ENCODE data around the gene AOAH. TPM values are rescaled to one million over a fixed set of nuclear protein-coding genes. Genes with fewer than 3 reads are reported as not detected.

The AOAH gene
- total and polyA plus RNA-seq, 2 donors (not counting 3 experiments of a cell fraction or from before 2014, with no cell fraction given): not detected

- H3K9me3 ChIP-seq (replicated peaks; ENCODE audit: control insufficient read depth, insufficient read depth, low read length): no peaks in the 10 kb centered on the region
- H2AFZ ChIP-seq (ENCODE audit: low read depth, low read length): no peak overlapping the region
- CTCF ChIA-PET: interaction anchor here (1.0 to 1.1 kb wide), 2 partner anchors 14 to 21 kb away, joined by 3 read pairs; no protein-coding TSS in a partner anchor
- FAIRE-seq (no peak), DNase-seq (ENCODE audit: low read depth, low spot score) (no peak)
- POLR2A ChIA-PET: no interaction called here
- BruUV-seq (replicated peaks): no TSS peak
- H3K4me1 ChIP-seq (ENCODE audit: control insufficient read depth, extremely low read depth, insufficient read depth, low read length): no peaks in the 10 kb centered on the region
- no peak overlapping the region for H3K27ac ChIP-seq (ENCODE audit: insufficient read depth, low read depth, low read length)
- H3K9me1 ChIP-seq (replicated peaks; ENCODE audit: control insufficient read depth, extremely low read depth, insufficient read depth, low read length): no peaks in the 10 kb centered on the region
- dilution Hi-C loops (cut with MboI; ENCODE audit: extremely low pct_ligation_motif_present, low sequenced_read_pairs) (no loop called here), intact Hi-C loops (cut with micrococcal nuclease) (no loop called here)
- H3K36me3 ChIP-seq (ENCODE audit: control insufficient read depth in 2 of 2, extremely low read depth in 1 of 2, insufficient read depth in 2 of 2, low read length in 2 of 2): no peaks in the 10 kb centered on the region
- no peak overlapping the region for H3K9ac ChIP-seq (replicated peaks; ENCODE audit: extremely low read depth, insufficient read depth, low read length)
- H4K20me1 ChIP-seq (replicated peaks; ENCODE audit: control insufficient read depth, extremely low read depth, insufficient read depth, low read length): no peaks in the 10 kb centered on the region
- H3K79me2 ChIP-seq (ENCODE audit: control insufficient read depth, insufficient read depth, low read length): no peaks in the 10 kb centered on the region
- no peak overlapping the region for H3K4me3 ChIP-seq (replicated peaks in 1 of 3; ENCODE audit: insufficient read depth in 1 of 3, low read depth in 1 of 3, low read length in 3 of 3)
- TF ChIP-seq POLR2A (IDR thresholded peaks at IDR 0.05; ENCODE audit: low read depth, low read length): no peak
- no peak for TF ChIP-seq POLR2AphosphoS5 (IDR thresholded peaks at IDR 0.05; ENCODE audit: insufficient read depth, low read depth, low read length)
- no peak for TF ChIP-seq GATA2 (IDR thresholded peaks at IDR 0.05; ENCODE audit: insufficient read depth, insufficient read length, low read depth, low read length)
- no peak for TF ChIP-seq EZH2 (IDR thresholded peaks at IDR 0.05; ENCODE audit: borderline replicate concordance, low read depth, low read length, severe bottlenecking)
- no peaks in the 10 kb centered on the region for H3K27me3 ChIP-seq (ENCODE audit: control insufficient read depth in 2 of 2, insufficient read depth in 2 of 2, low read length in 2 of 2)
- H3K4me2 ChIP-seq (ENCODE audit: insufficient read depth, low read length): no peak overlapping the region
These were observed 118.8 kb downstream of the AOAH start for GRCh38 chr7:36605261-36606051.

GRCh38 chr7:36604806-36605205, 119.5 kb downstream of the AOAH start:
- dilution Hi-C loops (cut with MboI; ENCODE audit: extremely low pct_ligation_motif_present, low sequenced_read_pairs): no loop called here
- Histone ChIP-seq H3K27me3 (ENCODE audit: control insufficient read depth in 2 of 2, insufficient read depth in 2 of 2, low read length in 2 of 2) (no peaks in the 10 kb centered on the region), H3K4me1 (ENCODE audit: control insufficient read depth, extremely low read depth, insufficient read depth, low read length) (no peaks in the 10 kb centered on the region), H3K9ac (replicated peaks; ENCODE audit: extremely low read depth, insufficient read depth, low read length) (no peak overlapping the region), H3K9me3 (replicated peaks; ENCODE audit: control insufficient read depth, insufficient read depth, low read length) (no peaks in the 10 kb centered on the region), H2AFZ (ENCODE audit: low read depth, low read length) (no peak overlapping the region), H3K4me3 (replicated peaks in 1 of 3; ENCODE audit: insufficient read depth in 1 of 3, low read depth in 1 of 3, low read length in 3 of 3) (no peak overlapping the region), H3K36me3 (ENCODE audit: control insufficient read depth in 2 of 2, extremely low read depth in 1 of 2, insufficient read depth in 2 of 2, low read length in 2 of 2) (no peaks in the 10 kb centered on the region), H4K20me1 (replicated peaks; ENCODE audit: control insufficient read depth, extremely low read depth, insufficient read depth, low read length) (no peaks in the 10 kb centered on the region), H3K27ac (ENCODE audit: insufficient read depth, low read depth, low read length) (no peak overlapping the region), H3K4me2 (ENCODE audit: insufficient read depth, low read length) (no peak overlapping the region), H3K79me2 (ENCODE audit: control insufficient read depth, insufficient read depth, low read length) (no peaks in the 10 kb centered on the region), H3K9me1 (replicated peaks; ENCODE audit: control insufficient read depth, extremely low read depth, insufficient read depth, low read length) (no peaks in the 10 kb centered on the region)
- CTCF ChIA-PET: interaction anchor here (1.0 to 1.1 kb wide), 2 partner anchors 15 to 21 kb away, joined by 3 read pairs; no protein-coding TSS in a partner anchor
- intact Hi-C loops (cut with micrococcal nuclease): no loop called here
- TF ChIP-seq FOS (IDR thresholded peaks at IDR 0.05; ENCODE audit: borderline replicate concordance, insufficient read depth, low read length) (no peak), POLR2A (IDR thresholded peaks at IDR 0.05; ENCODE audit: low read depth, low read length) (no peak), MYC (IDR thresholded peaks at IDR 0.05; ENCODE audit: low read depth, low read length) (no peak), CTCF (IDR thresholded peaks at IDR 0.05; ENCODE audit: extremely low read depth in 1 of 2, insufficient read depth in 1 of 2, low read depth in 1 of 2, low read length in 2 of 2) (no peak), JUN (IDR thresholded peaks at IDR 0.05; ENCODE audit: borderline replicate concordance, insufficient read depth, insufficient read length, low read depth) (no peak), GATA2 (IDR thresholded peaks at IDR 0.05; ENCODE audit: insufficient read depth, insufficient read length, low read depth, low read length) (no peak), EZH2 (IDR thresholded peaks at IDR 0.05; ENCODE audit: borderline replicate concordance, low read depth, low read length, severe bottlenecking) (no peak), MAX (IDR thresholded peaks at IDR 0.05; ENCODE audit: insufficient read depth, insufficient read length) (no peak), POLR2AphosphoS5 (IDR thresholded peaks at IDR 0.05; ENCODE audit: insufficient read depth, low read depth, low read length) (no peak)
- DNase-seq (ENCODE audit: low read depth, low spot score) (no peak), FAIRE-seq (no peak)
- BruUV-seq (replicated peaks): no TSS peak
- POLR2A ChIA-PET: no interaction called here

All from endothelial cell of umbilical vein (primary cell).